Liver (tissue), 3 donors: ENCODE results near the gene TTLL7.

Experiments
- EGR1 ChIP-seq, 2 donors: IDR thresholded peaks; 2 replicates each; pipeline ENCODE4 v1.6.1; 2016 to 2018; ENCODE audit warnings: antibody characterized with exemption in 2 of 2, low read depth in 2 of 2
- FOXA1 ChIP-seq: IDR thresholded peaks from 2 replicates; pipeline ENCODE4 v1.6.1; 2016; ENCODE audit warnings: antibody characterized with exemption
- GABPA ChIP-seq, 2 donors: IDR thresholded peaks in 1 of 2; conservative IDR thresholded peaks in 1 of 2; 2 replicates each; pipeline ENCODE4 v1.6.1; 2016; ENCODE audit warnings: antibody characterized with exemption in 2 of 2, mild to moderate bottlenecking in 1 of 2, moderate library complexity in 1 of 2
- HNF4A ChIP-seq, 2 donors: conservative IDR thresholded peaks; 2 replicates each; pipeline ENCODE4 v1.6.1; 2016; ENCODE audit warnings: antibody characterized with exemption in 2 of 2, mild to moderate bottlenecking in 2 of 2
- JUND ChIP-seq, 2 donors: IDR thresholded peaks; 2 replicates each; pipeline ENCODE4 v1.6.1; 2016; ENCODE audit warnings: antibody characterized with exemption in 2 of 2
- RAD21 ChIP-seq, 2 donors: IDR thresholded peaks; 2 replicates each; pipeline ENCODE4 v1.6.1; 2016; ENCODE audit warnings: antibody characterized with exemption in 2 of 2, mild to moderate bottlenecking in 2 of 2
- SP1 ChIP-seq: IDR thresholded peaks from 2 replicates; pipeline ENCODE4 v1.6.1; 2018; ENCODE audit warnings: antibody characterized with exemption, mild to moderate bottlenecking
- TAF1 ChIP-seq: conservative IDR thresholded peaks from 2 replicates; pipeline ENCODE4 v1.6.1; 2016; ENCODE audit warnings: antibody characterized with exemption, mild to moderate bottlenecking
- YY1 ChIP-seq: IDR thresholded peaks from 2 replicates; pipeline ENCODE4 v1.6.1; 2016; ENCODE audit warnings: antibody characterized with exemption, mild to moderate bottlenecking
- TF ChIP-seq, protein P1 (sequence below): fragments of 150-350 bp; IDR thresholded peaks from 2 replicates; pipeline ENCODE4 v1.5.1; 2017; ENCODE audit warnings: improper control_type of control experiment, low read depth, low read length; ENCODE audit not compliant: missing input control
- TF ChIP-seq, protein P2 (sequence below): IDR thresholded peaks from 2 replicates; pipeline ENCODE4 v1.6.1; 2016; ENCODE audit warnings: antibody characterized with exemption, mild to moderate bottlenecking
- TF ChIP-seq, protein P3 (sequence below): IDR thresholded peaks from 2 replicates; pipeline ENCODE4 v1.6.1; 2016; ENCODE audit warnings: antibody characterized with exemption
- TF ChIP-seq, protein P4 (sequence below): IDR thresholded peaks from 2 replicates; pipeline ENCODE4 v1.6.1; 2016; ENCODE audit warnings: antibody characterized with exemption
- donor health status: healthy.
- donor health status: healthy.

DNA sequence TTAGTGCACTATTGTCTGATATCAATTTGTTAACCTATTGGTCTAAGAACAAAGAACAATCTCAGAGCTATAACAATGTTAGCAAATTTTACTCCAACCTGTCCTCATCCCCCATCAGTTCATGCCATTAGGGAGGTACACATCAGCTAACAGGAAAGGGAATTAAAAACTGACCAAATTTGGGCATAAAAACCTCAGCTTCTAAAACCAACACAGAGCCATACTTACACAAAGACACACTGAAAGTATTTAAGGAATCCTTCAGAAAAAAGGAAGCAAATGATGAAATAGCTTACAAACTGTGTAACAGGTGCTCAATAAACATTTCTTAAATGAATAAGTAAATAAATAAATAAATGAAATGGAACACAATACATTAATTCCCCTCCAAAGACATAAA lies 89.2 kb downstream of the TTLL7 start:
- TF ChIP-seq, protein P1, sequence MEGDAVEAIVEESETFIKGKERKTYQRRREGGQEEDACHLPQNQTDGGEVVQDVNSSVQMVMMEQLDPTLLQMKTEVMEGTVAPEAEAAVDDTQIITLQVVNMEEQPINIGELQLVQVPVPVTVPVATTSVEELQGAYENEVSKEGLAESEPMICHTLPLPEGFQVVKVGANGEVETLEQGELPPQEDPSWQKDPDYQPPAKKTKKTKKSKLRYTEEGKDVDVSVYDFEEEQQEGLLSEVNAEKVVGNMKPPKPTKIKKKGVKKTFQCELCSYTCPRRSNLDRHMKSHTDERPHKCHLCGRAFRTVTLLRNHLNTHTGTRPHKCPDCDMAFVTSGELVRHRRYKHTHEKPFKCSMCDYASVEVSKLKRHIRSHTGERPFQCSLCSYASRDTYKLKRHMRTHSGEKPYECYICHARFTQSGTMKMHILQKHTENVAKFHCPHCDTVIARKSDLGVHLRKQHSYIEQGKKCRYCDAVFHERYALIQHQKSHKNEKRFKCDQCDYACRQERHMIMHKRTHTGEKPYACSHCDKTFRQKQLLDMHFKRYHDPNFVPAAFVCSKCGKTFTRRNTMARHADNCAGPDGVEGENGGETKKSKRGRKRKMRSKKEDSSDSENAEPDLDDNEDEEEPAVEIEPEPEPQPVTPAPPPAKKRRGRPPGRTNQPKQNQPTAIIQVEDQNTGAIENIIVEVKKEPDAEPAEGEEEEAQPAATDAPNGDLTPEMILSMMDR: no peak
- no peak for TF ChIP-seq HNF4A (conservative IDR thresholded peaks at IDR 0.05)
- TF ChIP-seq, protein P2, sequence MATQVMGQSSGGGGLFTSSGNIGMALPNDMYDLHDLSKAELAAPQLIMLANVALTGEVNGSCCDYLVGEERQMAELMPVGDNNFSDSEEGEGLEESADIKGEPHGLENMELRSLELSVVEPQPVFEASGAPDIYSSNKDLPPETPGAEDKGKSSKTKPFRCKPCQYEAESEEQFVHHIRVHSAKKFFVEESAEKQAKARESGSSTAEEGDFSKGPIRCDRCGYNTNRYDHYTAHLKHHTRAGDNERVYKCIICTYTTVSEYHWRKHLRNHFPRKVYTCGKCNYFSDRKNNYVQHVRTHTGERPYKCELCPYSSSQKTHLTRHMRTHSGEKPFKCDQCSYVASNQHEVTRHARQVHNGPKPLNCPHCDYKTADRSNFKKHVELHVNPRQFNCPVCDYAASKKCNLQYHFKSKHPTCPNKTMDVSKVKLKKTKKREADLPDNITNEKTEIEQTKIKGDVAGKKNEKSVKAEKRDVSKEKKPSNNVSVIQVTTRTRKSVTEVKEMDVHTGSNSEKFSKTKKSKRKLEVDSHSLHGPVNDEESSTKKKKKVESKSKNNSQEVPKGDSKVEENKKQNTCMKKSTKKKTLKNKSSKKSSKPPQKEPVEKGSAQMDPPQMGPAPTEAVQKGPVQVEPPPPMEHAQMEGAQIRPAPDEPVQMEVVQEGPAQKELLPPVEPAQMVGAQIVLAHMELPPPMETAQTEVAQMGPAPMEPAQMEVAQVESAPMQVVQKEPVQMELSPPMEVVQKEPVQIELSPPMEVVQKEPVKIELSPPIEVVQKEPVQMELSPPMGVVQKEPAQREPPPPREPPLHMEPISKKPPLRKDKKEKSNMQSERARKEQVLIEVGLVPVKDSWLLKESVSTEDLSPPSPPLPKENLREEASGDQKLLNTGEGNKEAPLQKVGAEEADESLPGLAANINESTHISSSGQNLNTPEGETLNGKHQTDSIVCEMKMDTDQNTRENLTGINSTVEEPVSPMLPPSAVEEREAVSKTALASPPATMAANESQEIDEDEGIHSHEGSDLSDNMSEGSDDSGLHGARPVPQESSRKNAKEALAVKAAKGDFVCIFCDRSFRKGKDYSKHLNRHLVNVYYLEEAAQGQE: no peak
- TF ChIP-seq TAF1: no peak
- TF ChIP-seq, protein P3, sequence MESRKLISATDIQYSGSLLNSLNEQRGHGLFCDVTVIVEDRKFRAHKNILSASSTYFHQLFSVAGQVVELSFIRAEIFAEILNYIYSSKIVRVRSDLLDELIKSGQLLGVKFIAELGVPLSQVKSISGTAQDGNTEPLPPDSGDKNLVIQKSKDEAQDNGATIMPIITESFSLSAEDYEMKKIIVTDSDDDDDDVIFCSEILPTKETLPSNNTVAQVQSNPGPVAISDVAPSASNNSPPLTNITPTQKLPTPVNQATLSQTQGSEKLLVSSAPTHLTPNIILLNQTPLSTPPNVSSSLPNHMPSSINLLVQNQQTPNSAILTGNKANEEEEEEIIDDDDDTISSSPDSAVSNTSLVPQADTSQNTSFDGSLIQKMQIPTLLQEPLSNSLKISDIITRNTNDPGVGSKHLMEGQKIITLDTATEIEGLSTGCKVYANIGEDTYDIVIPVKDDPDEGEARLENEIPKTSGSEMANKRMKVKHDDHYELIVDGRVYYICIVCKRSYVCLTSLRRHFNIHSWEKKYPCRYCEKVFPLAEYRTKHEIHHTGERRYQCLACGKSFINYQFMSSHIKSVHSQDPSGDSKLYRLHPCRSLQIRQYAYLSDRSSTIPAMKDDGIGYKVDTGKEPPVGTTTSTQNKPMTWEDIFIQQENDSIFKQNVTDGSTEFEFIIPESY: no peak
- TF ChIP-seq JUND (IDR thresholded peaks at IDR 0.05): no peak
- no peak for TF ChIP-seq EGR1 (IDR thresholded peaks at IDR 0.05; ENCODE audit: low read depth in 2 of 2)
- TF ChIP-seq, protein P4, sequence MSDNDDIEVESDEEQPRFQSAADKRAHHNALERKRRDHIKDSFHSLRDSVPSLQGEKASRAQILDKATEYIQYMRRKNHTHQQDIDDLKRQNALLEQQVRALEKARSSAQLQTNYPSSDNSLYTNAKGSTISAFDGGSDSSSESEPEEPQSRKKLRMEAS: no peak
- TF ChIP-seq YY1: no peak
- no peak for TF ChIP-seq SP1
- no peak for TF ChIP-seq FOXA1
- no peak for TF ChIP-seq GABPA (IDR thresholded peaks at IDR 0.05 in 1 of 2, conservative IDR thresholded peaks at IDR 0.05 in 1 of 2)
- TF ChIP-seq RAD21 (IDR thresholded peaks at IDR 0.05): no peak
